HG03565 (cell line): Measurements from ENCODE around the gene HAGH.

Experiments used
- ATAC-seq: cut with Tn5 transposase; IDR thresholded peaks from one replicate; pipeline ENCODE4 v1.9.1; 2021; ENCODE audit warnings: mild to moderate bottlenecking, moderate library complexity; ENCODE audit not compliant: unreplicated experiment

The HAGH gene

GRCh38 chr16:1788095-1788707, 38.4 kb downstream of the HAGH start:
- ATAC-seq, result no peak

- ATAC-seq, result no peak
Observed at GRCh38 chr16:1787322-1788094, 39.1 kb downstream of the HAGH start.

- ATAC-seq, result no peak
Observed at GRCh38 chr16:1787056-1787321, 39.6 kb downstream of the HAGH start.

- no peak for ATAC-seq
Observed at GRCh38 chr16:1786242-1787055, 40.2 kb downstream of the HAGH start.

- no peak for ATAC-seq
Observed at GRCh38 chr16:1785846-1786170, 40.8 kb downstream of the HAGH start.

DNA sequence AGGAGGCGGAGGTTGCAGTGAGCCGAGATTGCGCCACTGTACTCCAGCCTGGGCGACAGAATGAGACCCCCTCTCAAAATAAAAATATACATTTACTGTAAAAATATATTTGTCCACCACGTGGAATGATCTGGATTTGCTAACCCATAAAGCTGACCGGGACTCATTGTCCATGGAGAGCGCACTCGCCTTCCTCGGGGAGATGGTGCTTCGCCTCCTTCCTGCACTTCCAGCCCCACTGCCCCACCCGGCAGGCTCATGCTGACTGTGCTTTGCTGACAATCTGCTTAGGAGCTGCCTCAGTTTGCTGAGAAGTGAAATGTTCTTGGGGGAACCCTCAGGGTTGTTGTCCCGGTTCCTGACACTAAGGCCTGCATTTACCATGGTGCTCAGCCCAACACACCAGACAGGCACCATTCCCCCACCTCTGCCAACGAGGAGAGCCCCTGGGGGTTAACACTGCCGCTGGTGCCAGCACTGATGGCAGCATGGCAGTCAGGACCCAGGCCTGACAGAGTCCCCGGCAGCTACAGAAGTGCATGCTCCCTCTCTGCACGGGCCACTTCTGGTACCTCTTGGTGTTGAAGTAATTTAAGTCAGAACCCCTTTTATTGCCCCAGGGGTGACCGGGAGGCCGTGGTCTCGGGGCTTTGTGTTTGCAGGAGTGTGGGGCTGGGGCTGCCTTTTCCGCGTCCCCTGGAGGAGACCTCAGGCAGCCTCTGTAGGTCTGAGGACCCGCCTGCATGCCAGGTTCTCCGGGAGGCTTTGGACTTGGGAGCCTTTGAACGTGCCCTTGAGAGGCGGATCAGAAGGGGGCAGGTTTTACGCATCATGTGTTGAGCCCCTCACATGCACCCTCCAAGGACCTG, 41.4 kb downstream of the HAGH start:
- no peak for ATAC-seq

- ATAC-seq, result peak; percentile 73
Observed at GRCh38 chr16:1782408-1783264, 44.0 kb downstream of the HAGH start, which contains the start of the genes NUBP2 and SPSB3. TSS of gene NUBP2 (plus strand) at chr16:1782960. CDS start at chr16:1783021, 61 bp downstream. TSS of gene SPSB3 (minus strand) at chr16:1782571. CDS start at chr16:1781483, 1,088 bp downstream.

DNA sequence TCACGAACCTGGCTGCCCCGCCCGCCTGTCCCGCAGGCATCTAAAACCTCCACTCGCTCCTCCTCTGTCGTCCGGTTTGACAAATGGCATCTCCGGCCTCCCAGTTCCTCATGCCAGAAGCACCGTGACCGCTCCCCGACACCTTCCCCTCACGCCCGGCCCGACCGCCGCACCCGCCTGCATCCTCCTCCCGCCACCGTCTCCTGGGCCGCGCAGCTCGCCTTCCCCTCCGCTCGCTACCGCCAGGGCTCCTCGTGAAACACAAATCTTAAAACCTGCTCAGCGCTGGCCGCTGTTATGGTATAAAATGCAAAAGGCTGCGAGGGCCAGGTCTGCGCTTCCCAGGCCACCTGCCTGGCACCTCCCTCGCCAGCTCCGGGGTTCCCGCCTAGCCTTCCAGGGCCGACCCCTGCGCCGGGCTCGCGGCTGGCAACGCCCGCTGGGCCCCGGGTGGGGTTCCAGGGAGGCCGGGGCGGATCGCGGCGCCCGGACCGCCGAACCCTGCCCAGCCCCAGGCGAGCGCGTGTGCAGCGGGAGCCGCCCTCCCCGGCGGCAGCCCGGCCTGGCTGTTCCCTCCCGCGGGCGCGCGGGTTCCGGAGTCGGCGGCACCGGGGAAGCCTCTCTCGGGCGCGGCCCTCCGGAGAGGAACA, 44.7 kb downstream of the HAGH start:
- peak; percentile 2 for ATAC-seq

GRCh38 chr16:1781254-1781653, 45.4 kb downstream of the HAGH start:
- ATAC-seq, result no peak

DNA sequence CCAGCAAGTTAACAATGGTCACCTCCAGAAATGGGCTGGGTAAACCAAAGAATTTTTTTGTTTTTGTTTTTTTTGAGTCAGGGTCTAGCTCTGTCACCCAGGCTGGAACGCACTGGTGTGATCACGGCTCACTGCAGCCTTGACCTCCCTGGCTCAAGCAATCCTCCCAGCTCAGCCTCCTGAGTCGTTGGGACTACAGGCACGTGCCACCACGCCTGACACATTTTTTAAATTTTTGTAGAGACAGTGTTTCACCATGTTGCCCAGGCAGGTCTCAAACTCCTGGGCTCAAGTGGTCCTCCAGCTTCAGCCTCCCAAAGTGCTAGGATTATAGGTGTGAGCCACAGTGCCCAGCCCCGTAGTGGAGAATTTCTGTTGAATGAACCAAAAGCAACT, 46.0 kb downstream of the HAGH start:
- no peak for ATAC-seq

DNA sequence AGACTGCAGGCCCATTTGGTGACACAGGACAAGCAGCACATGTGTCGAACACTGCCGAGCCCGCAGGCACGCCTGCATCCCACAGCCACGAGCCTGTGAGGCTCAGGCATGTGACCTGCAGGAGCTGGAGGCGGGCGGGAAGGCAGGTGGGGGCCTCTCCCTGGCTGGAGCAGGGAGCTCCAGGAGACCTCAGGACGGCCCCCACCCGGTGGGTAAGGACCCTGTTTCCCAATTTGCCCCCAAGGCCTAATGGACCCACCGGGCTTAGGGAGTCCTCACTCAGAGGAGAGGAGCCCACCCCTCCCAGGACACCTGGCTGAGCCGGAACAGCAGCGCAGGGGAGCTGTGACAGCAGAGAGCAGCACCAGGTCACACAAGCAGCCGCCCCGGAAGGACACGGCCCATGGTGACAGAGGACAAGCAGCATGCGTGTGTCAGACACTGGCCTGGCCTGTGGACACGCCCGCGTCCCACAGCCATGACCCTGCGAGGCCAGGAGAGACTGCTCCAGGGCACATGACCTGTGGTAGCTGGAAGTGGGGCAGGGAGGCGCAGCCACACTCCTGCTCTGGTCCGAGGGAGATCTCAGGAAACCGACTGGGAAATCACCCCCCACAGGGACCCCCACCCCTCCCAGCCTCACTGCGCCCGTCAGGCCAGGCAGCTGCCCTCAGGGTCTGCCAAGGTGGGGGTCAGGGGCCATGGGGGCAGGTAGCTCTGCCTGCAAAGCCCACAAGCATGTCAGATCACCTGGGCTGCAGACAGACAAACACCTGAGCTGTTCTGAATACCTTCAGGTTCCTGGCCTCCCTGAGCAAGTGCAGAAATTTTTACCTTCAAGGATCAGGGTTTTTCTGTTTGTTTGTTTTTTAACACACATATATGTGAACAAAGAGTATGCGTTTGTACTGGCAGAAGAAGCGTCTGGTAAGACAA, 46.6 kb downstream of the HAGH start:
- ATAC-seq, result no peak

- ATAC-seq, result no peak
Observed at GRCh38 chr16:1779234-1779701, 47.4 kb downstream of the HAGH start.

- no peak for ATAC-seq
Observed at GRCh38 chr16:1778200-1779179, 48.1 kb downstream of the HAGH start.

- ATAC-seq, result no peak
Observed at GRCh38 chr16:1777375-1778199, 49.0 kb downstream of the HAGH start.

- ATAC-seq, result no peak
Observed at GRCh38 chr16:1776991-1777374, 49.6 kb downstream of the HAGH start.

DNA sequence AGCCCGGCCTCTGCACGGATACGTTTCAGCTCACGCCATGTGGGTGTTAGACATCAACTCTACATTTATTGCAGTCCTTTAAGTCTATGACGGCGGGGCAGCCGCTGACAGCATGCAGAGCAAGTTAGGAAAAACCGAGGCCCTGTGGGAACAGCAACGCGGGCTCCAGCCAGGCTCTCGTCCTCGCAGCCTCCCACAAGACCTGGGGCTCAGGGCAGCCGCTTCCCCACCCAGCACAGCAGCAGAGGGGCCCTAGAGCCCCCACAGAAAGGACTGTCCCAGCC, 50.0 kb downstream of the HAGH start:
- ATAC-seq, result no peak
